HAP-1 (cell line): ENCODE results near the gene NDNF.

Experiments
- DNase-seq, 2 experiments: peaks; one replicate each; pipeline ENCODE4 v3.0.0-alpha.2; 2016 to 2020; ENCODE audit warnings: low spot score in 2 of 2
- H3K27me3 ChIP-seq: fragments of 250-450 bp; sonication (Bioruptor Pico); 2 replicates; pipeline ENCODE4 v1.5.1; 2020; ENCODE audit warnings: low read depth, mild to moderate bottlenecking, moderate library complexity
- H3K36me3 ChIP-seq: fragments of 250-450 bp; sonication (Bioruptor Pico); replicated peaks from 2 replicates; pipeline ENCODE4 v1.5.1; 2020; ENCODE audit warnings: mild to moderate bottlenecking
- H3K4me1 ChIP-seq: fragments of 250-450 bp; sonication (Bioruptor Pico); 2 replicates; pipeline ENCODE4 v1.5.1; 2020; ENCODE audit warnings: mild to moderate bottlenecking
- H3K4me3 ChIP-seq: fragments of 250-450 bp; sonication (Bioruptor Pico); 2 replicates; pipeline ENCODE4 v1.5.1; 2020; ENCODE audit warnings: mild to moderate bottlenecking, moderate library complexity
- H3K9me3 ChIP-seq: fragments of 250-450 bp; sonication (Bioruptor Pico); 2 replicates; pipeline ENCODE4 v1.5.1; 2020; ENCODE audit warnings: mild to moderate bottlenecking, moderate library complexity
- in situ Hi-C: fragments of 300-500 bp; cut with MboI; formaldehyde crosslinking; loops from 3 replicates; pipeline ENCODE4 v1.14.3; 2020; ENCODE audit warnings: low sequenced_read_pairs, inconsistent platforms, mixed read lengths

NDNF gene

GRCh38 chr4:120990246-120990645 is 82.1 kb downstream of the NDNF start:
- Histone ChIP-seq H3K27me3 (no peaks in the 10 kb centered on the region), H3K9me3 (no peaks in the 10 kb centered on the region), H3K4me1 (no peaks in the 10 kb centered on the region), H3K36me3 (no peaks in the 10 kb centered on the region), H3K4me3 (no peak overlapping the region)
- in situ Hi-C loops: no loop called here
- no peak for DNase-seq
